ENCODE measurements around the gene TTC33.

The TTC33 gene

GRCh38 chr5:40775085-40775845 lies 19.5 kb upstream of the TTC33 start:
- peaks cover 30% of the 10 kb centered on the region for H3K36me3 ChIP-seq (ENCODE audit: low read length)
- TF ChIP-seq EZH2phosphoT487 (conservative IDR thresholded peaks at IDR 0.05; ENCODE audit: low read length) (no peak), CTCF (IDR thresholded peaks at IDR 0.05; ENCODE audit: insufficient read depth, low read length, poor library complexity, severe bottlenecking) (no peak)
- H3K27me3 ChIP-seq (ENCODE audit: low read length): no peaks in the 10 kb centered on the region
- H3K79me2 ChIP-seq (ENCODE audit: insufficient read depth, low read length): peaks cover 22% of the 10 kb centered on the region
- no peaks in the 10 kb centered on the region for H4K20me1 ChIP-seq (ENCODE audit: low read depth, low read length)
- H3K9me3 ChIP-seq (ENCODE audit: insufficient read depth, low read length): no peaks in the 10 kb centered on the region
- no peak overlapping the region for H2AFZ ChIP-seq (ENCODE audit: low read depth, low read length, severe bottlenecking)
- H3K4me3 ChIP-seq (ENCODE audit: insufficient read depth, low read length, poor library complexity, severe bottlenecking): no peak overlapping the region
- no peak overlapping the region for H3K4me2 ChIP-seq (ENCODE audit: low read depth, low read length, poor library complexity, severe bottlenecking)
- H3K9ac ChIP-seq (ENCODE audit: low read length): no peak overlapping the region
- H3K9me2 ChIP-seq (replicated peaks; ENCODE audit: insufficient read depth, low read length): no peaks in the 10 kb centered on the region
- H3F3A ChIP-seq (ENCODE audit: insufficient read depth): 0 out of 2 replicates have a peak, but pooled peaks cover 3% of the 10 kb centered on the region
- no peak overlapping the region for H3K27ac ChIP-seq (ENCODE audit: low read depth, low read length)

GRCh38 chr5:40774623-40775022 lies 18.9 kb upstream of the TTC33 start:
- no peaks in the 10 kb centered on the region for H3K27me3 ChIP-seq (ENCODE audit: low read length)
- H3K36me3 ChIP-seq (ENCODE audit: low read length): peaks cover 30% of the 10 kb centered on the region
- H3K4me2 ChIP-seq (ENCODE audit: low read depth, low read length, poor library complexity, severe bottlenecking): no peak overlapping the region
- no peak overlapping the region for H3K27ac ChIP-seq (ENCODE audit: low read depth, low read length)
- peaks cover 16% of the 10 kb centered on the region for H3K79me2 ChIP-seq (ENCODE audit: insufficient read depth, low read length)
- no peak for TF ChIP-seq CTCF (IDR thresholded peaks at IDR 0.05; ENCODE audit: insufficient read depth, low read length, poor library complexity, severe bottlenecking)
- no peak for TF ChIP-seq EZH2phosphoT487 (conservative IDR thresholded peaks at IDR 0.05; ENCODE audit: low read length)
- H3K9ac ChIP-seq (ENCODE audit: low read length): no peak overlapping the region
- H3F3A ChIP-seq (ENCODE audit: insufficient read depth): 0 out of 2 replicates have a peak, but pooled peaks cover 3% of the 10 kb centered on the region
- no peaks in the 10 kb centered on the region for H4K20me1 ChIP-seq (ENCODE audit: low read depth, low read length)
- H3K9me3 ChIP-seq (ENCODE audit: insufficient read depth, low read length): no peaks in the 10 kb centered on the region
- no peak overlapping the region for H2AFZ ChIP-seq (ENCODE audit: low read depth, low read length, severe bottlenecking)
- H3K9me2 ChIP-seq (replicated peaks; ENCODE audit: insufficient read depth, low read length): no peaks in the 10 kb centered on the region
- H3K4me3 ChIP-seq (ENCODE audit: insufficient read depth, low read length, poor library complexity, severe bottlenecking): no peak overlapping the region

- no peaks in the 10 kb centered on the region for H3K79me2 ChIP-seq (ENCODE audit: insufficient read depth, low read length)
- H3K36me3 ChIP-seq (ENCODE audit: low read length): peaks cover 53% of the 10 kb centered on the region
- no peak overlapping the region for H3K27ac ChIP-seq (ENCODE audit: low read depth, low read length)
- H3K4me2 ChIP-seq (ENCODE audit: low read depth, low read length, poor library complexity, severe bottlenecking): no peak overlapping the region
- no peaks in the 10 kb centered on the region for H4K20me1 ChIP-seq (ENCODE audit: low read depth, low read length)
- no peaks in the 10 kb centered on the region for H3K9me2 ChIP-seq (replicated peaks; ENCODE audit: insufficient read depth, low read length)
- no peak overlapping the region for H2AFZ ChIP-seq (ENCODE audit: low read depth, low read length, severe bottlenecking)
- TF ChIP-seq EZH2phosphoT487 (conservative IDR thresholded peaks at IDR 0.05; ENCODE audit: low read length): no peak
- no peak for TF ChIP-seq CTCF (IDR thresholded peaks at IDR 0.05; ENCODE audit: insufficient read depth, low read length, poor library complexity, severe bottlenecking)
- H3K4me3 ChIP-seq (ENCODE audit: insufficient read depth, low read length, poor library complexity, severe bottlenecking): no peak overlapping the region
- no peaks in the 10 kb centered on the region for H3K9me3 ChIP-seq (ENCODE audit: insufficient read depth, low read length)
- H3K9ac ChIP-seq (ENCODE audit: low read length): no peak overlapping the region
- no peaks in the 10 kb centered on the region for H3K27me3 ChIP-seq (ENCODE audit: low read length)
- 0 out of 2 replicates have a peak, but pooled peaks cover 7% of the 10 kb centered on the region for H3F3A ChIP-seq (ENCODE audit: insufficient read depth)
These were observed 15.0 kb upstream of the TTC33 start for GRCh38 chr5:40770764-40771163.

All from SU-DHL-6 (cell line).